Colonic mucosa (tissue), 4 donors: ENCODE results near the gene CARD8. TPM values are rescaled to one million over a fixed set of nuclear protein-coding genes. Genes with fewer than 3 reads are reported as not detected.
A peak's percentile ranks its signal among the peaks of the same experiment; 100 is the strongest.

Experiments used
- DNase-seq: peaks from one replicate; pipeline ENCODE4 v3.0.0-alpha.2; 2020
- H3K27ac ChIP-seq: fragments of 200-600 bp; one replicate; pipeline ENCODE4 v1.8.0; 2021
- H3K27me3 ChIP-seq: fragments of 200-600 bp; one replicate; pipeline ENCODE4 v1.8.0; 2021
- H3K36me3 ChIP-seq: fragments of 200-600 bp; one replicate; pipeline ENCODE4 v1.8.0; 2021
- H3K4me1 ChIP-seq: fragments of 200-600 bp; one replicate; pipeline ENCODE4 v1.8.0; 2021; ENCODE audit warnings: mild to moderate bottlenecking
- H3K4me3 ChIP-seq: fragments of 200-600 bp; one replicate; pipeline ENCODE4 v1.8.0; 2021
- H3K9ac ChIP-seq, 2 donors: one replicate each; pipeline ENCODE4 v1.7.0; 2013; ENCODE audit warnings: control low read depth in 2 of 2, low read depth in 2 of 2, low read length in 2 of 2
- H3K9me3 ChIP-seq: fragments of 200-600 bp; one replicate; pipeline ENCODE4 v1.8.0; 2021
- CTCF ChIP-seq: fragments of 200-600 bp; IDR thresholded peaks from one replicate; pipeline ENCODE4 v1.8.0; 2022; ENCODE audit warnings: antibody characterized with exemption, mild to moderate bottlenecking
- intact Hi-C: fragments of 100-400 bp; cut with DNase I; formaldehyde crosslinking; loops from one replicate; pipeline ENCODE4 v1.14.1; 2022
- total RNA-seq, 2 donors: library from RNA; stranded (reverse); fragmentation: NEBNext Ultra II Directional in 1 of 2; extraction: Animal tissue kit (Norgen Biotek cat#: 25700) in 1 of 2; gene quantifications; one replicate each; pipeline ENCODE4 v1.2.1, GENCODE V29; 2021
- donor health status: healthy.
- donor health status: DM: no; HTN: no; CAD: no.
- donor health status: DM: no; HTN: no; CAD: no.

Gene CARD8
- total RNA-seq, 2 donors from 2014 or later = 17.9 to 20.3 TPM

- no peaks in the 10 kb centered on the region for H3K36me3 ChIP-seq
- peak overlapping the region; percentile 58 to 81 for H3K9ac ChIP-seq
- no peaks in the 10 kb centered on the region for H3K27me3 ChIP-seq
- DNase-seq = no peak
- intact Hi-C loops = no loop called here
- H3K27ac ChIP-seq = peak overlapping the region; percentile 49
- no peak for TF ChIP-seq CTCF
- peak overlapping the region; percentile 61 for H3K4me3 ChIP-seq
- H3K4me1 ChIP-seq = peaks cover 12% of the 10 kb centered on the region
- H3K9me3 ChIP-seq = no peaks in the 10 kb centered on the region
Observed at GRCh38 chr19:48203222-48203793, 52.4 kb downstream of the CARD8 start.

- H3K36me3 ChIP-seq = no peaks in the 10 kb centered on the region
- no peaks in the 10 kb centered on the region for H3K27me3 ChIP-seq
- H3K27ac ChIP-seq = no peak overlapping the region
- no peak for DNase-seq
- no peak overlapping the region for H3K4me3 ChIP-seq
- H3K4me1 ChIP-seq = no peaks in the 10 kb centered on the region
- intact Hi-C loops = no loop called here
- H3K9ac ChIP-seq = no peak overlapping the region
- TF ChIP-seq CTCF = no peak
- no peaks in the 10 kb centered on the region for H3K9me3 ChIP-seq
Observed at GRCh38 chr19:48196933-48197665, 58.6 kb downstream of the CARD8 start.

DNA sequence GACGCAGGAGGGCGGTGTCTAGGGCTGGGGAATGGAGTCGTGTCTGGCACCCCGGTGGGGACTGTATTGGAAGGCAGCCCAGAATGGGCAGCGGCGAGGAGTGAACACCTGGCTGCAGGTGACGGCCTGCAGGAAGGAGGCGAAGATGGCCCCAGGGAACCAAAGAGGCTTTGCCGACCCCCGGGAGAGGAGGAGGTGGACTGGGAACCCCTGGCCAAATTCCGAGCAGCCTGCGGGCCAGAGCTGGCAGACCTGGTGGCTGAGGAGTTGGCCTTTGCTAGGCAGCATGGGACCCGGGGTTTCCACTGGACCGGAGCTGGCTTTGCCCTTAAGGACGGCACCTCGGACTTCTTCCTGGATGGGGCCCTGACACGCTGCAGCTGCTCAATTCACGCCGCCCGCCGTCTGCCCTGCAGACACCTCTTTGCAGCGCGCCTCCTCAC, 59.4 kb downstream of the CARD8 start:
- Histone ChIP-seq H3K27me3 (no peaks in the 10 kb centered on the region), H3K4me3 (no peak overlapping the region), H3K9ac (no peak overlapping the region), H3K9me3 (no peaks in the 10 kb centered on the region), H3K36me3 (no peaks in the 10 kb centered on the region), H3K27ac (no peak overlapping the region), H3K4me1 (no peaks in the 10 kb centered on the region)
- intact Hi-C loops = no loop called here
- TF ChIP-seq CTCF = no peak
- DNase-seq = no peak

- TF ChIP-seq CTCF = no peak
- intact Hi-C loops = no loop called here
- H3K4me3 ChIP-seq = no peak overlapping the region
Observed at GRCh38 chr19:48194844-48195830, 60.6 kb downstream of the CARD8 start.

More at GRCh38 chr19:48194844-48195830, 60.6 kb downstream of the CARD8 start:
- Histone ChIP-seq H3K27me3 (no peaks in the 10 kb centered on the region), H3K9ac (no peak overlapping the region), H3K9me3 (no peaks in the 10 kb centered on the region), H3K4me1 (no peaks in the 10 kb centered on the region), H3K36me3 (no peaks in the 10 kb centered on the region), H3K27ac (no peak overlapping the region)
- DNase-seq = no peak
